SH-SY5Y (cell line): ENCODE measurements around the gene NR2C2AP.

Experiments used
- GATA2 ChIP-seq: IDR thresholded peaks from 2 replicates; pipeline ENCODE4 v1.6.1; 2011; ENCODE audit warnings: mild to moderate bottlenecking, low read depth, low read length
- GATA3 ChIP-seq: IDR thresholded peaks from 2 replicates; pipeline ENCODE4 v1.6.1; 2011; ENCODE audit warnings: low read depth, mild to moderate bottlenecking, low read length, moderate library complexity

- TF ChIP-seq GATA3 = no peak
- no peak for TF ChIP-seq GATA2
These were observed 8.5 kb upstream of the NR2C2AP start, which contains the start of gene NCAN for GRCh38 chr19:19211499-19212420.
